Neural cell (in vitro differentiated cells): ENCODE measurements around the gene SCYL1. TPM values are rescaled to one million over a fixed set of nuclear protein-coding genes. Genes with fewer than 3 reads are reported as not detected.
A peak's percentile ranks its signal among the peaks of the same experiment; 100 is the strongest.

Experiments
- H2AFZ ChIP-seq: fragments of 200-600, 300-800 bp; sonication (generic), shearing (Covaris generic); 2 replicates; pipeline ENCODE4 v1.6.0; 2014; ENCODE audit warnings: low read depth, mild to moderate bottlenecking, antibody characterized with exemption, low read length, moderate library complexity
- H3F3A ChIP-seq: fragments of 200-600 bp; shearing (Covaris generic); 2 replicates; pipeline ENCODE4 v1.6.1; 2016; ENCODE audit warnings: mild to moderate bottlenecking, moderate library complexity, mixed read lengths, antibody characterized with exemption, low read length; ENCODE audit not compliant: insufficient read depth, poor library complexity, severe bottlenecking
- H3K27ac ChIP-seq: fragments of 200-600, 300-800 bp; sonication (generic), shearing (Covaris generic); 2 replicates; pipeline ENCODE4 v1.5.1; 2014; ENCODE audit warnings: mild to moderate bottlenecking, low read length, moderate library complexity
- H3K27me3 ChIP-seq: fragments of 300-800, 200-600 bp; sonication (generic), shearing (Covaris generic); 2 replicates; pipeline ENCODE4 v1.6.0; 2014; ENCODE audit warnings: mild to moderate bottlenecking, low read depth, low read length, moderate library complexity; ENCODE audit not compliant: insufficient read depth
- H3K36me3 ChIP-seq: fragments of 300-800, 200-600 bp; sonication (generic), shearing (Covaris generic); 2 replicates; pipeline ENCODE4 v1.5.1; 2014; ENCODE audit warnings: mild to moderate bottlenecking, antibody characterized with exemption, low read length, moderate library complexity; ENCODE audit not compliant: insufficient read depth
- H3K4me2 ChIP-seq: fragments of 300-800, 200-600 bp; sonication (generic), shearing (Covaris generic); 2 replicates; pipeline ENCODE4 v1.6.0; 2014; ENCODE audit warnings: mild to moderate bottlenecking, low read length
- H3K4me3 ChIP-seq: fragments of 300-800, 200-600 bp; sonication (generic), shearing (Covaris generic); 2 replicates; pipeline ENCODE4 v1.5.1; 2014; ENCODE audit warnings: mild to moderate bottlenecking, low read length, moderate library complexity
- H3K79me2 ChIP-seq: fragments of 200-600 bp; shearing (Covaris generic); replicated peaks from 2 replicates; pipeline ENCODE4 v1.6.0; 2014; ENCODE audit warnings: mild to moderate bottlenecking, low read length, moderate library complexity; ENCODE audit not compliant: insufficient read depth
- H3K9ac ChIP-seq: fragments of 300-800, 200-600 bp; sonication (generic), shearing (Covaris generic); 2 replicates; pipeline ENCODE4 v1.6.1; 2016; ENCODE audit warnings: mild to moderate bottlenecking, low read length, mixed read lengths
- H3K9me2 ChIP-seq: fragments of 200-600 bp; shearing (Covaris generic); 2 replicates; pipeline ENCODE4 v1.6.1; 2016; ENCODE audit warnings: mild to moderate bottlenecking, low read length, mixed read lengths; ENCODE audit not compliant: insufficient read depth
- H3K9me3 ChIP-seq: fragments of 200-600, 300-800 bp; sonication (generic), shearing (Covaris generic); 2 replicates; pipeline ENCODE4 v1.6.1; 2016; ENCODE audit warnings: mild to moderate bottlenecking, mixed run types, low read length, moderate library complexity, mixed read lengths
- H4K20me1 ChIP-seq: fragments of 200-600 bp; shearing (Covaris generic); 2 replicates; pipeline ENCODE4 v1.6.1; 2016; ENCODE audit warnings: mild to moderate bottlenecking, mixed run types; ENCODE audit not compliant: insufficient read depth
- EP300 ChIP-seq: fragments of 450-650 bp; conservative IDR thresholded peaks from 2 replicates; pipeline ENCODE4 v1.6.1; 2014; ENCODE audit warnings: antibody characterized with exemption, mild to moderate bottlenecking, moderate library complexity; ENCODE audit not compliant: poor library complexity, severe bottlenecking
- EZH2 ChIP-seq: fragments of 200-600, 300-800 bp; shearing (Covaris generic), sonication (generic); IDR thresholded peaks from 2 replicates; pipeline ENCODE4 v1.6.1; 2014; ENCODE audit warnings: antibody characterized with exemption, low read length, borderline replicate concordance, mild to moderate bottlenecking; ENCODE audit not compliant: insufficient read depth, poor library complexity, severe bottlenecking
- MXI1 ChIP-seq: fragments of 450-650 bp; conservative IDR thresholded peaks from 2 replicates; pipeline ENCODE4 v1.6.1; 2014; ENCODE audit warnings: antibody characterized with exemption, mild to moderate bottlenecking; ENCODE audit not compliant: poor library complexity, severe bottlenecking
- POLR2AphosphoS5 ChIP-seq: IDR thresholded peaks from 2 replicates; pipeline ENCODE4 v1.6.1; 2012
- RAD21 ChIP-seq: fragments of 450-650 bp; conservative IDR thresholded peaks from 2 replicates; pipeline ENCODE4 v1.6.1; 2014; ENCODE audit warnings: antibody characterized with exemption, mild to moderate bottlenecking, moderate library complexity
- SMC3 ChIP-seq: fragments of 450-650 bp; conservative IDR thresholded peaks from 2 replicates; pipeline ENCODE4 v1.6.1; 2014; ENCODE audit warnings: antibody characterized with exemption, mild to moderate bottlenecking, moderate library complexity; ENCODE audit not compliant: poor library complexity
- TAF1 ChIP-seq: IDR thresholded peaks from 2 replicates; pipeline ENCODE4 v1.6.1; 2012; ENCODE audit warnings: low read depth
- polyA plus RNA-seq: library from polyadenylated mRNA; depleted of rRNA; stranded (reverse); fragments of >200 nt; gene quantifications from 2 replicates; pipeline ENCODE4 v1.2.3, GENCODE V29; 2014
- TF ChIP-seq, protein P1 (sequence below): IDR thresholded peaks from 2 replicates; pipeline ENCODE4 v1.6.1; 2012; ENCODE audit warnings: borderline replicate concordance
- TF ChIP-seq, protein P2 (sequence below): fragments of 450-650 bp; IDR thresholded peaks from 2 replicates; pipeline ENCODE4 v1.5.1; 2014; ENCODE audit warnings: antibody characterized with exemption, mild to moderate bottlenecking, moderate library complexity; ENCODE audit not compliant: poor library complexity, severe bottlenecking

SCYL1 gene
- polyA plus RNA-seq, 1 donor from 2014 or later = 48.3 TPM

DNA sequence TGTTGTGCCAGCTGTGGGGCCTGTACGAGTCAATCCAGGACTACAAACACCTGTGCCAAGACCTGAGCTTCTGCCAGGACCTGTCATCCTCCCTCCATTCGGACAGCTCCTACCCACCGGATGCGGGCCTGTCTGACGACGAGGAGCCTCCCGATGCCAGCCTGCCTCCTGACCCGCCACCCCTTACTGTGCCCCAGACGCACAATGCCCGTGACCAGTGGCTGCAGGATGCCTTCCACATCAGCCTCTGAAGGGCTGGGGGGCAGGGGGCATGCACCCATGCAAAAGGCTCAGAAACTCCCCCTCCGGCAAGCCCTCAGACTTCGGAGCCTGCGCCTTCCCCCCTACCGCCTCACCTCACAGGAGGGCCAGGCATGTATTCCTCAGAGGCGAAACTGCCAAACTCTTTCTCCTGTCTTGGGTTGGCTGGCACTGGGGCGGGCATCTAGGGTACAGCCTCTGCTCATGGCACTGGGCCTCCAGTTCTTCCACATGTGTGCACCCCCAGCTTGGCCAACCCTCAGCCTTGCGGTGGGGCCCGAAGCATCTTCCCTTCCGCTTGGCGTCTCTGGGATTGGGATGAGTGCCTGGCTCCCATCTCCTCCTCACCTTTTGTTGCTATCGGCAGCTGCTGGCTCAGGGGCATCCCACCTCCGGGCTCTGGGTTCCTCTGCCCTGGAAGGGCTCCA, 48.7 kb downstream of the SCYL1 start:
- peaks cover 43% of the 10 kb centered on the region for H3K79me2 ChIP-seq
- H3K36me3 ChIP-seq = no peaks in the 10 kb centered on the region
- peak overlapping the region; percentile 88 for H3K4me2 ChIP-seq
- peak overlapping the region; percentile 82 for H3K4me3 ChIP-seq
- H3K9me3 ChIP-seq = no peaks in the 10 kb centered on the region
- peaks cover 15% of the 10 kb centered on the region for H4K20me1 ChIP-seq
- H3F3A ChIP-seq = peaks cover 9% of the 10 kb centered on the region
- H3K9ac ChIP-seq = peak overlapping the region; percentile 91
- H3K9me2 ChIP-seq = no peaks in the 10 kb centered on the region
- peaks cover 7% of the 10 kb centered on the region for H3K27me3 ChIP-seq
- no peak overlapping the region for H2AFZ ChIP-seq
- peak overlapping the region; percentile 73 for H3K27ac ChIP-seq
- no peak for TF ChIP-seq TAF1
- TF ChIP-seq, protein P1, sequence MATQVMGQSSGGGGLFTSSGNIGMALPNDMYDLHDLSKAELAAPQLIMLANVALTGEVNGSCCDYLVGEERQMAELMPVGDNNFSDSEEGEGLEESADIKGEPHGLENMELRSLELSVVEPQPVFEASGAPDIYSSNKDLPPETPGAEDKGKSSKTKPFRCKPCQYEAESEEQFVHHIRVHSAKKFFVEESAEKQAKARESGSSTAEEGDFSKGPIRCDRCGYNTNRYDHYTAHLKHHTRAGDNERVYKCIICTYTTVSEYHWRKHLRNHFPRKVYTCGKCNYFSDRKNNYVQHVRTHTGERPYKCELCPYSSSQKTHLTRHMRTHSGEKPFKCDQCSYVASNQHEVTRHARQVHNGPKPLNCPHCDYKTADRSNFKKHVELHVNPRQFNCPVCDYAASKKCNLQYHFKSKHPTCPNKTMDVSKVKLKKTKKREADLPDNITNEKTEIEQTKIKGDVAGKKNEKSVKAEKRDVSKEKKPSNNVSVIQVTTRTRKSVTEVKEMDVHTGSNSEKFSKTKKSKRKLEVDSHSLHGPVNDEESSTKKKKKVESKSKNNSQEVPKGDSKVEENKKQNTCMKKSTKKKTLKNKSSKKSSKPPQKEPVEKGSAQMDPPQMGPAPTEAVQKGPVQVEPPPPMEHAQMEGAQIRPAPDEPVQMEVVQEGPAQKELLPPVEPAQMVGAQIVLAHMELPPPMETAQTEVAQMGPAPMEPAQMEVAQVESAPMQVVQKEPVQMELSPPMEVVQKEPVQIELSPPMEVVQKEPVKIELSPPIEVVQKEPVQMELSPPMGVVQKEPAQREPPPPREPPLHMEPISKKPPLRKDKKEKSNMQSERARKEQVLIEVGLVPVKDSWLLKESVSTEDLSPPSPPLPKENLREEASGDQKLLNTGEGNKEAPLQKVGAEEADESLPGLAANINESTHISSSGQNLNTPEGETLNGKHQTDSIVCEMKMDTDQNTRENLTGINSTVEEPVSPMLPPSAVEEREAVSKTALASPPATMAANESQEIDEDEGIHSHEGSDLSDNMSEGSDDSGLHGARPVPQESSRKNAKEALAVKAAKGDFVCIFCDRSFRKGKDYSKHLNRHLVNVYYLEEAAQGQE = no peak
- no peak for TF ChIP-seq RAD21
- TF ChIP-seq, protein P2, sequence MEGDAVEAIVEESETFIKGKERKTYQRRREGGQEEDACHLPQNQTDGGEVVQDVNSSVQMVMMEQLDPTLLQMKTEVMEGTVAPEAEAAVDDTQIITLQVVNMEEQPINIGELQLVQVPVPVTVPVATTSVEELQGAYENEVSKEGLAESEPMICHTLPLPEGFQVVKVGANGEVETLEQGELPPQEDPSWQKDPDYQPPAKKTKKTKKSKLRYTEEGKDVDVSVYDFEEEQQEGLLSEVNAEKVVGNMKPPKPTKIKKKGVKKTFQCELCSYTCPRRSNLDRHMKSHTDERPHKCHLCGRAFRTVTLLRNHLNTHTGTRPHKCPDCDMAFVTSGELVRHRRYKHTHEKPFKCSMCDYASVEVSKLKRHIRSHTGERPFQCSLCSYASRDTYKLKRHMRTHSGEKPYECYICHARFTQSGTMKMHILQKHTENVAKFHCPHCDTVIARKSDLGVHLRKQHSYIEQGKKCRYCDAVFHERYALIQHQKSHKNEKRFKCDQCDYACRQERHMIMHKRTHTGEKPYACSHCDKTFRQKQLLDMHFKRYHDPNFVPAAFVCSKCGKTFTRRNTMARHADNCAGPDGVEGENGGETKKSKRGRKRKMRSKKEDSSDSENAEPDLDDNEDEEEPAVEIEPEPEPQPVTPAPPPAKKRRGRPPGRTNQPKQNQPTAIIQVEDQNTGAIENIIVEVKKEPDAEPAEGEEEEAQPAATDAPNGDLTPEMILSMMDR = no peak
- no peak for TF ChIP-seq EZH2
- no peak for TF ChIP-seq POLR2AphosphoS5
- TF ChIP-seq EP300 = no peak
- no peak for TF ChIP-seq SMC3
- no peak for TF ChIP-seq MXI1

DNA sequence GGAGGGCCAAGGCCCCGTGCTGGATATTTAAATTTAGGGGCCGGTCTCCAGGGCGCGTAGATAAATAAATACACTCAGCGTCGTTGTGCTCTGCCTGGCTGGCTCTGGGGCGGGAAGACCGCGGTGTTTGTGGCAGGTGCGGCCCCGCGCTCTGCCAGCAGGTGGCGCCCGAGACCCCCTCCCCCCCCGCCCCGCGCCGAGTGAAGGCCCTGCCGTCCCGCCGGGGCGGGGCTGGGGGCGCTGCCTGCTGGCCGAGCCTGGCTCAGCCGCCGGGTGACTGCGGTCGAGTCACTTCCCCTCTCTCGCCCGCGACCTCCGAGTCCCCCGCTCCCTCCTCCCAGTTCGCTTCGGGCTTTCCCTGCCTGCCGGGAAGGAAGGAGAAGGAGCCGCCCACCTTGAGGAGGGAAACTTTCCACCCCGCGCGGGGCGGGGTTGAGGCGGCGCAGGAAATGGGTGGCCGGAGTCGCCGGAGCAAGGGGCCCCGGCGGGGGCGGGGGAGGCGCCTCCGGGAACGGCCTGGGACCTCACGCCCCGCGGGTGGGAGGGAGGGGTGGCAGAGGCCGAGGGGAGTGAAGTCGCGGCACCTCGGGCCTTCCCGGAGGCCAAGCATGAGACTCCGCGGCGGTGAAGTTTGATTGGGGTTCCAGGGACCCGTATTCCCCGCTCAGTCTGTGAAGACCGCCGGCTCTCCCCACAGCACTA, 49.4 kb downstream of the SCYL1 start:
- Histone ChIP-seq H3K9ac (peak overlapping the region; percentile 91), H3K27me3 (peaks cover 7% of the 10 kb centered on the region), H3K27ac (peak overlapping the region; percentile 44), H3K36me3 (no peaks in the 10 kb centered on the region), H3K4me3 (peak overlapping the region; percentile 82), H2AFZ (no peak overlapping the region), H3K9me2 (no peaks in the 10 kb centered on the region), H3K4me2 (peak overlapping the region; percentile 88), H3F3A (peaks cover 6% of the 10 kb centered on the region), H4K20me1 (peaks cover 15% of the 10 kb centered on the region), H3K9me3 (no peaks in the 10 kb centered on the region), H3K79me2 (peaks cover 40% of the 10 kb centered on the region)
- TF ChIP-seq, protein P2 = peak; percentile 76
- TF ChIP-seq SMC3 (peak; percentile 60), POLR2AphosphoS5 (no peak), MXI1 (peak; percentile 23), EZH2 (no peak), RAD21 (peak; percentile 39)
